PC-9 (cell line): ENCODE results near the gene SNAPIN. TPM values are rescaled to one million over a fixed set of nuclear protein-coding genes. Genes with fewer than 3 reads are reported as not detected.

ENCODE experiments used
- BruUV-seq: library from RNA; stranded (reverse); fragments of 400-500 nt; replicated peaks from 2 replicates; lab custom pipeline; 2021; lab: Mats Ljungman, UMichigan
- CTCF ChIA-PET: fragments of 300-600 bp; sonication (Branson Sonifier 250); formaldehyde crosslinking; loops from one replicate; lab custom pipeline; 2022; ENCODE audit warnings: antibody characterized with exemption; lab: Charles Lee
- POLR2A ChIA-PET: fragments of 300-600 bp; sonication (Branson Sonifier 250); formaldehyde crosslinking; loops from one replicate; lab custom pipeline; 2022; ENCODE audit warnings: antibody characterized with exemption; ENCODE audit not compliant: unreplicated experiment; lab: Charles Lee
- DNase-seq, 2 experiments: peaks; one replicate each; pipeline versions ENCODE4 v3.0.0 to v3.0.0-alpha.2; 2015 to 2022; ENCODE audit warnings: mixed read lengths in 1 of 2
- H2AFZ ChIP-seq: fragments of 200-600 bp; sonication (generic); 2 replicates; pipeline ENCODE4 v1.8.1; 2017; ENCODE audit warnings: antibody characterized with exemption
- H3F3A ChIP-seq: fragments of 200-600 bp; sonication (generic); 2 replicates; pipeline ENCODE4 v1.8.1; 2017; ENCODE audit warnings: antibody characterized with exemption, mild to moderate bottlenecking, low read depth; ENCODE audit not compliant: insufficient read depth
- H3K27ac ChIP-seq: fragments of 200-600 bp; sonication (generic); 2 replicates; pipeline ENCODE4 v1.6.1; 2016; ENCODE audit warnings: mixed run types
- H3K27me3 ChIP-seq: fragments of 200-600 bp; sonication (generic); 2 replicates; pipeline ENCODE4 v1.6.1; 2016; ENCODE audit warnings: low read depth, mixed run types; ENCODE audit not compliant: insufficient read depth
- H3K36me3 ChIP-seq: fragments of 200-600 bp; sonication (generic); 2 replicates; pipeline ENCODE4 v1.6.1; 2016; ENCODE audit warnings: low read depth, mixed run types
- H3K4me1 ChIP-seq: fragments of 200-600 bp; sonication (generic); replicated peaks from 2 replicates; pipeline ENCODE4 v1.6.1; 2016; ENCODE audit warnings: mixed run types; ENCODE audit not compliant: insufficient read depth
- H3K4me2 ChIP-seq: fragments of 200-600 bp; sonication (generic); 2 replicates; pipeline ENCODE4 v1.6.1; 2017; ENCODE audit warnings: mixed run types
- H3K4me3 ChIP-seq: fragments of 200-600 bp; sonication (generic); 2 replicates; pipeline ENCODE4 v1.6.1; 2016; ENCODE audit warnings: mixed run types
- H3K79me2 ChIP-seq: fragments of 200-600 bp; sonication (generic); 2 replicates; pipeline ENCODE4 v1.6.1; 2017; ENCODE audit warnings: low read depth, mixed run types
- H3K9me2 ChIP-seq: fragments of 200-600 bp; sonication (generic); 2 replicates; pipeline ENCODE4 v1.8.1; 2017; ENCODE audit warnings: mild to moderate bottlenecking; ENCODE audit not compliant: insufficient read depth
- H3K9me3 ChIP-seq: fragments of 200-600 bp; sonication (generic); 2 replicates; pipeline ENCODE4 v1.8.1; 2016; ENCODE audit warnings: low read depth; ENCODE audit not compliant: insufficient read depth
- H4K20me1 ChIP-seq: fragments of 200-600 bp; sonication (generic); 2 replicates; pipeline ENCODE4 v1.8.1; 2017; ENCODE audit not compliant: insufficient read depth
- CTCF ChIP-seq: fragments of 200-600 bp; sonication (generic); conservative IDR thresholded peaks from 2 replicates; pipeline ENCODE4 v1.6.1; 2017; ENCODE audit warnings: mixed run types, antibody characterized with exemption, mild to moderate bottlenecking, moderate library complexity
- EZH2 ChIP-seq: fragments of 200-600 bp; sonication (generic); IDR thresholded peaks from 2 replicates; pipeline ENCODE4 v1.8.0; 2017; ENCODE audit warnings: antibody characterized with exemption, low read depth
- intact Hi-C: fragments of 100-400 bp; cut with micrococcal nuclease; formaldehyde crosslinking; loops from one replicate; pipeline ENCODE4 v1.10.0; 2022; ENCODE audit not compliant: unreplicated experiment
- total RNA-seq: library from RNA; stranded (reverse); gene quantifications from 2 replicates; pipeline ENCODE4 v1.2.3, GENCODE V29; 2021

SNAPIN gene
- total RNA-seq, 1 experiment from 2014 or later = 29.5 TPM

DNA sequence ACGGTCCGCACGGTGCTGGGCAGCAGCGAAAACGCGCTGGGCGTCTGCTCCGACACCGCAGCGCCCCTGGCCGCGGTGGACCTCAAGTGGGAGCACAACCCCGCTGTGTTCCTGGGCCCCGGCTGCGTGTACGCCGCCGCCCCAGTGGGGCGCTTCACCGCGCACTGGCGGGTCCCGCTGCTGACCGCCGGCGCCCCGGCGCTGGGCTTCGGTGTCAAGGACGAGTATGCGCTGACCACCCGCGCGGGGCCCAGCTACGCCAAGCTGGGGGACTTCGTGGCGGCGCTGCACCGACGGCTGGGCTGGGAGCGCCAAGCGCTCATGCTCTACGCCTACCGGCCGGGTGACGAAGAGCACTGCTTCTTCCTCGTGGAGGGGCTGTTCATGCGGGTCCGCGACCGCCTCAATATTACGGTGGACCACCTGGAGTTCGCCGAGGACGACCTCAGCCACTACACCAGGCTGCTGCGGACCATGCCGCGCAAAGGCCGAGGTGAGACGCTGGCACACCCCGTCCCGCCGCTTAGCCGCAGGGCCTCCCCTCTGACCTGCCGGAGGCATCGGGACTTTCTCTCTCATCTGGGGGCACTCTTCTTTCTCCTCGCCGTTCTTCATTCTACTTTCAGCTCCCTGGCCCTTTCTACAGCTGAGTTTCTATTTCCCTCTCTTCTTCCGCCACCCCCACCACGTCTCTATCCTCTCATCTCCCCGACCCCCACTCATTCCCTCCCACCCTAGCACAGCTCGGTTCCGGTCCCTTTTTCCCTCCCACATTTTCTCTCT is 21.0 kb downstream of the SNAPIN start:
- Histone ChIP-seq H3K4me1 (no peaks in the 10 kb centered on the region), H3F3A (peaks cover 10% of the 10 kb centered on the region; the same call in 1 of the 2 replicates), H3K79me2 (no peaks in the 10 kb centered on the region), H3K4me2 (no peak overlapping the region; the same call in 1 of the 2 replicates), H4K20me1 (no peaks in the 10 kb centered on the region), H2AFZ (no peak overlapping the region), H3K27me3 (peaks cover 9% of the 10 kb centered on the region; the same call in 1 of the 2 replicates), H3K36me3 (no peaks in the 10 kb centered on the region), H3K9me2 (no peaks in the 10 kb centered on the region), H3K4me3 (no peak overlapping the region), H3K9me3 (no peaks in the 10 kb centered on the region), H3K27ac (no peak overlapping the region)
- DNase-seq = no peak
- CTCF ChIA-PET = no interaction called here
- no TSS peak for BruUV-seq
- POLR2A ChIA-PET = interaction anchor here (0.7 kb wide), 1 partner anchor 67 kb away, joined by 3 read pairs; the partner anchor contains the start of gene S100A16
- TF ChIP-seq EZH2 (no peak), CTCF (no peak)
- intact Hi-C loops = loop anchor here (5.0 to 10.0 kb wide), 2 partner anchors 48 to 325 kb away; partner anchors contain the start of genes INTS3 and S100A9

- ChIA-PET CTCF (no interaction called here), POLR2A (no interaction called here)
- Histone ChIP-seq H3K4me3 (no peak overlapping the region), H3K4me2 (no peak overlapping the region), H3K27ac (no peak overlapping the region), H4K20me1 (no peaks in the 10 kb centered on the region), H3K36me3 (no peaks in the 10 kb centered on the region), H3K9me2 (no peaks in the 10 kb centered on the region), H3K79me2 (no peaks in the 10 kb centered on the region), H2AFZ (no peak overlapping the region), H3K9me3 (no peaks in the 10 kb centered on the region), H3K4me1 (no peaks in the 10 kb centered on the region), H3K27me3 (peaks cover 9% of the 10 kb centered on the region; the same call in 1 of the 2 replicates), H3F3A (peaks cover 10% of the 10 kb centered on the region; the same call in 1 of the 2 replicates)
- TF ChIP-seq EZH2 (no peak), CTCF (no peak)
- no TSS peak for BruUV-seq
- no peak for DNase-seq
- intact Hi-C loops = no loop called here
Observed at GRCh38 chr1:153680120-153680403, 21.6 kb downstream of the SNAPIN start.

GRCh38 chr1:153682730-153683129 is 24.2 kb downstream of the SNAPIN start:
- POLR2A ChIA-PET = no interaction called here
- H3K27ac ChIP-seq = no peak overlapping the region
- peaks cover 9% of the 10 kb centered on the region; the same call in 1 of the 2 replicates for H3K27me3 ChIP-seq
- CTCF ChIA-PET = no interaction called here
- no peak for DNase-seq
- H3K4me1 ChIP-seq = no peaks in the 10 kb centered on the region
- H4K20me1 ChIP-seq = no peaks in the 10 kb centered on the region
- H3K4me3 ChIP-seq = no peak overlapping the region
- H3F3A ChIP-seq = no peaks in the 10 kb centered on the region
- H3K79me2 ChIP-seq = no peaks in the 10 kb centered on the region
- no peak overlapping the region for H3K4me2 ChIP-seq
- H2AFZ ChIP-seq = no peak overlapping the region
- intact Hi-C loops = no loop called here
- TF ChIP-seq EZH2 = no peak
- no peak for TF ChIP-seq CTCF
- no peaks in the 10 kb centered on the region for H3K9me3 ChIP-seq
- no peaks in the 10 kb centered on the region for H3K36me3 ChIP-seq
- H3K9me2 ChIP-seq = no peaks in the 10 kb centered on the region
- no TSS peak for BruUV-seq
